ENCODE results near the gene PDE3A. TPM values are rescaled to one million over a fixed set of nuclear protein-coding genes. Genes with fewer than 3 reads are reported as not detected.

PDE3A gene
- total RNA-seq, 1 donor from 2014 or later = 0.14 TPM

- Mint-ChIP-seq H3K27ac (no peak overlapping the region), H3K4me3 (ENCODE audit: low read depth) (no peak overlapping the region), H3K27me3 (ENCODE audit: low read depth) (no peaks in the 10 kb centered on the region), H3K9me3 (no peaks in the 10 kb centered on the region), H3K4me1 (ENCODE audit: low read depth) (no peaks in the 10 kb centered on the region), H3K36me3 (ENCODE audit: low read depth) (no peaks in the 10 kb centered on the region)
- DNase-seq (ENCODE audit: low spot score) = no peak
- intact Hi-C loops (cut with micrococcal nuclease) = no loop called here
These were observed 272.8 kb downstream of the PDE3A start for GRCh38 chr12:20641106-20641505.

DNA sequence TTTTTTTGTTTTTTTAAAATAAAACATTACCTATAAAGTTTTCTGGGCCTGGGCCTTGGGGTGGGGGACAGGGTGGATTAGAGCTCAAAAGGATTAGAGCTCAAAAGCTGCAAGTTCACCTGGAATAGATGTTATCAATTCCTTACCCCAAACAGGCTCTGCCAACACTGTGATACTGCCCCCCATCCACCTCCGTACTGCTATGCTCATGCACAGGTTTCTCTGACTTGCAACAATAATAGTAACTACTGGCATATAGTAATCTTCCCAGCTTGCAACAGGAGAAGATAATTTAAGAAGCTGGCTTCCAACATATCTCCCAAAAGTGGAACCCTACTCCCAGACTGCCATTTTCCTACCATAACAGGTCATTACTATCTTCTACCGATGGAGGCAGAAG lies 275.5 kb downstream of the PDE3A start:
- DNase-seq (ENCODE audit: low spot score) = no peak
- intact Hi-C loops (cut with micrococcal nuclease) = no loop called here
- Mint-ChIP-seq H3K4me3 (ENCODE audit: low read depth) (no peak overlapping the region), H3K9me3 (no peaks in the 10 kb centered on the region), H3K27me3 (ENCODE audit: low read depth) (no peaks in the 10 kb centered on the region), H3K27ac (no peak overlapping the region), H3K4me1 (ENCODE audit: low read depth) (no peaks in the 10 kb centered on the region), H3K36me3 (ENCODE audit: low read depth) (no peaks in the 10 kb centered on the region)

DNA sequence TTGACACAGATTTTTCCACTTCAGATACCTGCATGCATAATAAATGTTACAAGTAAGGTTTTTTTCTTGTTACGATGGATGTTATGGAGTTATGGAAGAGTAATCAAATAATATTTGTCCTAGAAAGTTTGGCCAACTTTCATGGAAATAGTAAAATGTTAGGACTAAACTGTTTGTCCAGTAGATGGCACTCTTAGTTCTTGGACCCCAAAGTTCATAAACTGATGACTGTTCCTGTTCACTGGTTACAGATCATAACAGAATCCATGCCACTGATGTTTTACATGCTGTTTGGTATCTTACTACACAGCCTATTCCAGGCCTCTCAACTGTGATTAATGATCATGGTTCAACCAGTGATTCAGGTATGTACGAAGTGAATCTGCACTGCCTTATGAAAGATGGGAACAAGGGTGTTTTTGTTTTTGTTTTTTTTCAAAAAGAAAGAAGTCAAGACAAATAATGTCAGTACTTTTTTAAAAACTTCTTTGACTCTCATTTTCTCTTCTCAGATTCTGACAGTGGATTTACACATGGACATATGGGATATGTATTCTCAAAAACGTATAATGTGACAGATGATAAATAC lies 278.0 kb downstream of the PDE3A start:
- intact Hi-C loops (cut with micrococcal nuclease) = loop anchor here (2.0 kb wide), 1 partner anchor 524 kb away; no protein-coding TSS in a partner anchor
- Mint-ChIP-seq H3K4me1 (ENCODE audit: low read depth) (no peaks in the 10 kb centered on the region), H3K36me3 (ENCODE audit: low read depth) (no peaks in the 10 kb centered on the region), H3K27ac (no peak overlapping the region), H3K9me3 (no peaks in the 10 kb centered on the region), H3K27me3 (ENCODE audit: low read depth) (no peaks in the 10 kb centered on the region), H3K4me3 (ENCODE audit: low read depth) (no peak overlapping the region)
- DNase-seq (ENCODE audit: low spot score) = no peak

- no peak for DNase-seq (ENCODE audit: low spot score)
- no peaks in the 10 kb centered on the region for H3K36me3 Mint-ChIP-seq (ENCODE audit: low read depth)
These were observed 285.5 kb downstream of the PDE3A start for GRCh38 chr12:20653871-20654270.

GRCh38 chr12:20656600-20656999 lies 288.3 kb downstream of the PDE3A start:
- Mint-ChIP-seq H3K27ac (no peak overlapping the region), H3K4me3 (ENCODE audit: low read depth) (no peak overlapping the region), H3K4me1 (ENCODE audit: low read depth) (no peaks in the 10 kb centered on the region), H3K27me3 (ENCODE audit: low read depth) (no peaks in the 10 kb centered on the region), H3K9me3 (peaks cover 23% of the 10 kb centered on the region), H3K36me3 (ENCODE audit: low read depth) (no peaks in the 10 kb centered on the region)
- intact Hi-C loops (cut with micrococcal nuclease) = no loop called here
- DNase-seq (ENCODE audit: low spot score) = no peak

More at GRCh38 chr12:20653871-20654270, 285.5 kb downstream of the PDE3A start:
- H3K27me3 Mint-ChIP-seq (ENCODE audit: low read depth) = no peaks in the 10 kb centered on the region
- intact Hi-C loops (cut with micrococcal nuclease) = no loop called here
- H3K27ac Mint-ChIP-seq = no peak overlapping the region
- H3K9me3 Mint-ChIP-seq = peaks cover 6% of the 10 kb centered on the region
- no peaks in the 10 kb centered on the region for H3K4me1 Mint-ChIP-seq (ENCODE audit: low read depth)
- no peak overlapping the region for H3K4me3 Mint-ChIP-seq (ENCODE audit: low read depth)

- Mint-ChIP-seq H3K27ac (no peak overlapping the region), H3K4me3 (ENCODE audit: low read depth) (no peak overlapping the region), H3K27me3 (ENCODE audit: low read depth) (no peaks in the 10 kb centered on the region), H3K9me3 (peaks cover 32% of the 10 kb centered on the region), H3K36me3 (ENCODE audit: low read depth) (no peaks in the 10 kb centered on the region), H3K4me1 (ENCODE audit: low read depth) (no peaks in the 10 kb centered on the region)
- intact Hi-C loops (cut with micrococcal nuclease) = no loop called here
- DNase-seq (ENCODE audit: low spot score) = no peak
These were observed 289.2 kb downstream of the PDE3A start for GRCh38 chr12:20657496-20657895.

- H3K27ac Mint-ChIP-seq = no peak overlapping the region
- no peak overlapping the region for H3K4me3 Mint-ChIP-seq (ENCODE audit: low read depth)
- H3K9me3 Mint-ChIP-seq = peaks cover 14% of the 10 kb centered on the region
- no peak for DNase-seq (ENCODE audit: low spot score)
- H3K36me3 Mint-ChIP-seq (ENCODE audit: low read depth) = no peaks in the 10 kb centered on the region
- no peaks in the 10 kb centered on the region for H3K27me3 Mint-ChIP-seq (ENCODE audit: low read depth)
- no peaks in the 10 kb centered on the region for H3K4me1 Mint-ChIP-seq (ENCODE audit: low read depth)
- intact Hi-C loops (cut with micrococcal nuclease) = no loop called here
These were observed 313.0 kb downstream of the PDE3A start for GRCh38 chr12:20681334-20681733.

DNA sequence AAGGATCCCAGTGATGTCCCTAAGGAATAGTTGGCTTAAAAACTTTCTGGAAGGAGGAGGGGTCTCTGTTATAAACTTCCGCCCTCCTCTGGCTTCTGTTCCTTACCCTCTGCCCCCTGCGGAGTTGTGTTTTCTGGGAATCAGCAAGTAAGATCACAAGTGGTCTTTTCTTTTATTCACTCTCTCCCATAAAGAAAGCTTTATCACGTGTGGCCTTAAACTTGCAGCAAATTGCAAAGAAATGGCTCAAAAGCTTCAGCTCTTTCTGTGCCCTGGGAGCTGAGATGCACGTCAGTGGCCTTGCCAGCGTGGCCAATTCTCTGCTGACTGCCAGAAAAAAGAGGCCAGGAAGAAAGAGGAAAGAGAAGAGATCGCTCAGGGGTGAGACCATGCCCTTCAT lies 326.9 kb downstream of the PDE3A start, which contains the start of gene SLCO1C1:
Gene SLCO1C1 (plus strand): TSS at position 101 of the 400 bp plus-strand sequence. CDS start 4,245 bp downstream, outside the sequence.
- Mint-ChIP-seq H3K4me1 (ENCODE audit: low read depth) (no peaks in the 10 kb centered on the region), H3K27ac (no peak within 1 kb of the TSS), H3K4me3 (ENCODE audit: low read depth) (no peak within 1 kb of the TSS), H3K9me3 (no peaks in the 10 kb centered on the region), H3K36me3 (ENCODE audit: low read depth) (no peaks in the 10 kb centered on the region), H3K27me3 (ENCODE audit: low read depth) (no peaks in the 10 kb centered on the region)
- DNase-seq (ENCODE audit: low spot score) = no peak
- intact Hi-C loops (cut with micrococcal nuclease) = no loop called here

- Mint-ChIP-seq H3K9me3 (no peaks in the 10 kb centered on the region), H3K27me3 (ENCODE audit: low read depth) (no peaks in the 10 kb centered on the region), H3K27ac (no peak overlapping the region), H3K4me3 (ENCODE audit: low read depth) (no peak overlapping the region), H3K36me3 (ENCODE audit: low read depth) (no peaks in the 10 kb centered on the region), H3K4me1 (ENCODE audit: low read depth) (no peaks in the 10 kb centered on the region)
- no peak for DNase-seq (ENCODE audit: low spot score)
- intact Hi-C loops (cut with micrococcal nuclease) = no loop called here
These were observed 328.0 kb downstream of the PDE3A start for GRCh38 chr12:20696181-20696905.

- Mint-ChIP-seq H3K9me3 (no peaks in the 10 kb centered on the region), H3K36me3 (ENCODE audit: low read depth) (no peaks in the 10 kb centered on the region), H3K4me1 (ENCODE audit: low read depth) (no peaks in the 10 kb centered on the region), H3K27me3 (ENCODE audit: low read depth) (no peaks in the 10 kb centered on the region), H3K27ac (no peak overlapping the region), H3K4me3 (ENCODE audit: low read depth) (no peak overlapping the region)
- no peak for DNase-seq (ENCODE audit: low spot score)
- intact Hi-C loops (cut with micrococcal nuclease) = no loop called here
These were observed 332.8 kb downstream of the PDE3A start for GRCh38 chr12:20701106-20701505.

DNA sequence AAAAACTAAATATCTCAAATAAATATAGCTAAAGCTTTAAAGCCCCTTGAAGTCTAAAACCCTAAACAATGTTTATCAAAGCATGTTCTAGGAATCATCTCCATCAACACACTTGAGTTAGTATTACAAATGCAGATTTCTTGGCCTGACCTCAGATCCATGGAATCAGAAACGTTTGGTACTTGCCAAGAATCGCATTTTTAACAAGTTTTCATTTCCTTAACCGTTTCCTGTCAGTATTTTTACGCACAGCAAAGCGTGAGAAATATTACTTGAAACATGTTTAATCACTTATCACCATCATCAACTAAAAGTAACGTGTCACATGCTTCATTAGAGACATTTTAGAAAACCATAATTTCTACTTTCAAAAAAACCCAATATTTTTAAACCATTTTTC lies 336.5 kb downstream of the PDE3A start:
- Mint-ChIP-seq H3K36me3 (ENCODE audit: low read depth) (no peaks in the 10 kb centered on the region), H3K4me3 (ENCODE audit: low read depth) (no peak overlapping the region), H3K27me3 (ENCODE audit: low read depth) (no peaks in the 10 kb centered on the region), H3K4me1 (ENCODE audit: low read depth) (no peaks in the 10 kb centered on the region), H3K27ac (no peak overlapping the region), H3K9me3 (no peaks in the 10 kb centered on the region)
- intact Hi-C loops (cut with micrococcal nuclease) = no loop called here
- no peak for DNase-seq (ENCODE audit: low spot score)

GRCh38 chr12:20711846-20712245 lies 343.5 kb downstream of the PDE3A start:
- no peaks in the 10 kb centered on the region for H3K27me3 Mint-ChIP-seq (ENCODE audit: low read depth)
- H3K27ac Mint-ChIP-seq = no peak overlapping the region
- DNase-seq (ENCODE audit: low spot score) = no peak
- intact Hi-C loops (cut with micrococcal nuclease) = no loop called here
- no peak overlapping the region for H3K4me3 Mint-ChIP-seq (ENCODE audit: low read depth)
- H3K36me3 Mint-ChIP-seq (ENCODE audit: low read depth) = no peaks in the 10 kb centered on the region
- no peaks in the 10 kb centered on the region for H3K4me1 Mint-ChIP-seq (ENCODE audit: low read depth)
- no peaks in the 10 kb centered on the region for H3K9me3 Mint-ChIP-seq

- H3K4me1 Mint-ChIP-seq (ENCODE audit: low read depth) = no peaks in the 10 kb centered on the region
- H3K9me3 Mint-ChIP-seq = no peaks in the 10 kb centered on the region
- DNase-seq (ENCODE audit: low spot score) = no peak
- H3K27me3 Mint-ChIP-seq (ENCODE audit: low read depth) = no peaks in the 10 kb centered on the region
- intact Hi-C loops (cut with micrococcal nuclease) = no loop called here
- H3K4me3 Mint-ChIP-seq (ENCODE audit: low read depth) = no peak overlapping the region
- no peak overlapping the region for H3K27ac Mint-ChIP-seq
- H3K36me3 Mint-ChIP-seq (ENCODE audit: low read depth) = no peaks in the 10 kb centered on the region
These were observed 347.7 kb downstream of the PDE3A start for GRCh38 chr12:20716037-20716436.

Data from activated T-helper 2 cell treated with anti-CD3 and anti-CD28 coated beads, Interferon-gamma antibody, Interleukin-2, Interleukin-4, amounts not matched to agents 10 μg/mL and 5 μg/mL and 100 μg/mL, durations not matched to agents 14 hours and 24 hours and 36 hours (primary cell).